ENCODE data around the gene COL3A1.

COL3A1 gene

DNA sequence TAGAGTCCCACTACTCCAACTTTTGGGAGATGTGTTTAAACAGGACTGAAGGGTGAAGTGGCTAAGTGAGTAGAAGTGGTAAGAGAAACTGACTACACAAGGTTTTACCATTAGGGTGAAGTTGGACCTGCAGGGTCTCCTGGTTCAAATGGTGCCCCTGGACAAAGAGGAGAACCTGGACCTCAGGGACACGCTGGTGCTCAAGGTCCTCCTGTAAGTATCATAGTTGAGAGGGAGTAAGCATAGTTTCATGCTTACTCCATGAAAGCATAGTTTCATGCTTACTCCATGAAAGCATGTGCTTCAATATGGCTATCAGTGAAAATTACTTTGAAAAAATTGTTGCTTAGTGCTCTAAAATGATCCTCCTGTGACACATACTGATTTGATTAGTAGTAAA, 19.1 kb downstream of the COL3A1 start:
- H3K27me3 ChIP-seq: no peaks in the 10 kb centered on the region
- H3K27ac ChIP-seq: peak overlapping the region in 1 of 2 donors; percentile 37
- DNase-seq: no peak
- H3K4me3 ChIP-seq: no peak overlapping the region
- no peak for TF ChIP-seq CTCF (IDR thresholded peaks at IDR 0.05)
- intact Hi-C loops (cut with DNase I; ENCODE audit: low total_unique reads): loop anchor here (10.0 kb wide), 1 partner anchor 792 kb away; the partner anchor contains the start of genes ORMDL1 and PMS1
- H3K36me3 ChIP-seq: peaks cover 81 to 99% (median 89%) of the 10 kb centered on the region in 3 donors
- H3K9me3 ChIP-seq: no peaks in the 10 kb centered on the region
- peaks cover 0 to 18% (median 2%) of the 10 kb centered on the region in 4 donors for H3K4me1 ChIP-seq

DNA sequence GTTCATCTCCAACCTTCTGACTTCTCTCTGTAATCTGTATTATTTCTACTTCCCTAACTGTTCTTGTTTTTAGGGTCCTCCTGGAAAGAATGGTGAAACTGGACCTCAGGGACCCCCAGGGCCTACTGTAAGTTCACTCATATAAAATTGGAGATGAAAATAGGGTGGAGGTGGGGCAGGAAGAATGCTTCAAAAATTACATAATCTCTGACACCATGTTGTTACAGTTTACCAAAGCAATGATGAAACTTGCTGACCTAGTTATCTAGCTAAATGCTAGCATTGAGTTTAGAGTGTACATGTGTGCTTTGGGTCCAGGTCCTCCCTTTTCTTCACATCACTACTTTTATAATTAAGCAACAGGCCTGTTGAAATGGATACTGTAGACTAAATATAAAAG, 23.1 kb downstream of the COL3A1 start:
- no peak for DNase-seq
- H3K27me3 ChIP-seq: no peaks in the 10 kb centered on the region
- intact Hi-C loops (cut with DNase I; ENCODE audit: low total_unique reads): loop anchor here (5.0 to 10.0 kb wide), 2 partner anchors 55 to 788 kb away; partner anchors contain the start of genes ORMDL1 and PMS1
- peak overlapping the region; percentile 43 to 54 for H3K27ac ChIP-seq
- no peaks in the 10 kb centered on the region for H3K9me3 ChIP-seq
- H3K4me3 ChIP-seq: no peak overlapping the region
- peaks cover 93 to 100% (median 97%) of the 10 kb centered on the region in 3 donors for H3K36me3 ChIP-seq
- no peak for TF ChIP-seq CTCF (IDR thresholded peaks at IDR 0.05)
- peaks cover 0 to 22% (median 0%) of the 10 kb centered on the region in 4 donors for H3K4me1 ChIP-seq

DNA sequence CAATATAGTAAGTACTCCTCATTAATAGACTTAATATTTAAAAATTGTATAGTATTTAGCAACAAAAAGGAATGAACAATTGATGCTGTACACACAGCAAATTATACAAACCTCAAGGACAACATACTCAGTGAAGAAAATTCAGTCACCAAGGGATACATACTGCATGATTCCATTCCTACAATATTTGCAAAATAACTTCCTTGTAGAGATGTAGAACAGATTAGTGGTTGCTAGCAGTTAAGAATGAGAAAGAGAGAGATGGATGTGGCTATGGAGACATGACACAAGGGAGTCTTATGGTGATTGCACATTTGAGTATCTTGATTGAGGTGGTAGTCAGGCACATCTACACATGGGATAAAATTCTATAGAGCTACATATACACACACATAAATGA, 26.0 kb downstream of the COL3A1 start:
- Histone ChIP-seq H3K27me3 (no peaks in the 10 kb centered on the region), H3K36me3 (peaks cover 96 to 100% (median 96%) of the 10 kb centered on the region in 3 donors), H3K27ac (no peak overlapping the region), H3K4me1 (peaks cover 0 to 20% (median 0%) of the 10 kb centered on the region in 4 donors), H3K9me3 (no peaks in the 10 kb centered on the region), H3K4me3 (no peak overlapping the region)
- intact Hi-C loops (cut with DNase I; ENCODE audit: low total_unique reads): no loop called here
- no peak for TF ChIP-seq CTCF (IDR thresholded peaks at IDR 0.05)
- DNase-seq: no peak

GRCh38 chr2:189002079-189002478, 27.9 kb downstream of the COL3A1 start:
- TF ChIP-seq CTCF (IDR thresholded peaks at IDR 0.05): no peak
- no peak overlapping the region for H3K4me3 ChIP-seq
- H3K27ac ChIP-seq: peak overlapping the region; percentile 22 to 44
- no peak for DNase-seq
- peaks cover 0 to 12% (median 0%) of the 10 kb centered on the region in 4 donors for H3K4me1 ChIP-seq
- peaks cover 93 to 100% (median 94%) of the 10 kb centered on the region in 3 donors for H3K36me3 ChIP-seq
- H3K9me3 ChIP-seq: no peaks in the 10 kb centered on the region
- no peaks in the 10 kb centered on the region for H3K27me3 ChIP-seq
- intact Hi-C loops (cut with DNase I; ENCODE audit: low total_unique reads): no loop called here

DNA sequence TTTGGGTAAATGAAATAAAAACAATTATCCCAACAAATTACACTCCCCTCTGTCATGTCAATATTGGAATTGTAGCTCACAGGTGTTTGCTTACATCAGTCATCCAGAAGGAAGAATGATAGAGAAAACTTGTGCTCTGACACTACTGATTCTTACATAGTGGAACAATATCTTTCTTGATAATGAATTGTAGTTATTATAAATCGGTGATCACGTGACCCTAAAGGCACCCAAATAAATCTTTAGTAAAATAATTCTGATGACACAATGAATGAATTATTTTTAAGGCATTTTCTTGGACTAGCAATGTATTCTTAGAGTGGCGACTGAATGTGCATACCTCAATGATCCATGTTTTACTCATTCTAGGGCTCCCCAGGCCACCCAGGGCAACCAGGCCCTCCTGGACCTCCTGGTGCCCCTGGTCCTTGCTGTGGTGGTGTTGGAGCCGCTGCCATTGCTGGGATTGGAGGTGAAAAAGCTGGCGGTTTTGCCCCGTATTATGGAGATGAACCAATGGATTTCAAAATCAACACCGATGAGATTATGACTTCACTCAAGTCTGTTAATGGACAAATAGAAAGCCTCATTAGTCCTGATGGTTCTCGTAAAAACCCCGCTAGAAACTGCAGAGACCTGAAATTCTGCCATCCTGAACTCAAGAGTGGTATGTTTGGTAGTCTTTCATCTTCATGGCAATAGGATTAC, 34.5 kb downstream of the COL3A1 start:
- Histone ChIP-seq H3K27ac (peak overlapping the region in 1 of 2 donors; percentile 0), H3K4me1 (peaks cover 0 to 5% (median 0%) of the 10 kb centered on the region in 4 donors), H3K4me3 (no peak overlapping the region), H3K9me3 (no peaks in the 10 kb centered on the region), H3K36me3 (peaks cover 77 to 92% (median 84%) of the 10 kb centered on the region in 3 donors), H3K27me3 (no peaks in the 10 kb centered on the region)
- intact Hi-C loops (cut with DNase I; ENCODE audit: low total_unique reads): no loop called here
- DNase-seq: no peak
- TF ChIP-seq CTCF (IDR thresholded peaks at IDR 0.05): no peak

All from tibial artery (tissue), 4 donors.